SK-N-MC (cell line): ENCODE data around the gene STH.

ENCODE experiments used
- EZH2 ChIP-seq: fragments of 200-600 bp; sonication (generic); IDR thresholded peaks from one replicate; pipeline ENCODE4 v1.6.1; 2017; ENCODE audit warnings: antibody characterized with exemption
- FOXP2 ChIP-seq: optimal IDR thresholded peaks from 2 replicates; pipeline ENCODE3; 2011; ENCODE audit warnings: mild to moderate bottlenecking, moderate library complexity; ENCODE audit not compliant: insufficient read depth; ENCODE audit errors: extremely low read length, control extremely low read depth
- POLR2AphosphoS5 ChIP-seq: IDR thresholded peaks from 2 replicates; pipeline ENCODE4 v1.6.1; 2012; ENCODE audit warnings: mild to moderate bottlenecking, low read depth, low read length, borderline replicate concordance

DNA sequence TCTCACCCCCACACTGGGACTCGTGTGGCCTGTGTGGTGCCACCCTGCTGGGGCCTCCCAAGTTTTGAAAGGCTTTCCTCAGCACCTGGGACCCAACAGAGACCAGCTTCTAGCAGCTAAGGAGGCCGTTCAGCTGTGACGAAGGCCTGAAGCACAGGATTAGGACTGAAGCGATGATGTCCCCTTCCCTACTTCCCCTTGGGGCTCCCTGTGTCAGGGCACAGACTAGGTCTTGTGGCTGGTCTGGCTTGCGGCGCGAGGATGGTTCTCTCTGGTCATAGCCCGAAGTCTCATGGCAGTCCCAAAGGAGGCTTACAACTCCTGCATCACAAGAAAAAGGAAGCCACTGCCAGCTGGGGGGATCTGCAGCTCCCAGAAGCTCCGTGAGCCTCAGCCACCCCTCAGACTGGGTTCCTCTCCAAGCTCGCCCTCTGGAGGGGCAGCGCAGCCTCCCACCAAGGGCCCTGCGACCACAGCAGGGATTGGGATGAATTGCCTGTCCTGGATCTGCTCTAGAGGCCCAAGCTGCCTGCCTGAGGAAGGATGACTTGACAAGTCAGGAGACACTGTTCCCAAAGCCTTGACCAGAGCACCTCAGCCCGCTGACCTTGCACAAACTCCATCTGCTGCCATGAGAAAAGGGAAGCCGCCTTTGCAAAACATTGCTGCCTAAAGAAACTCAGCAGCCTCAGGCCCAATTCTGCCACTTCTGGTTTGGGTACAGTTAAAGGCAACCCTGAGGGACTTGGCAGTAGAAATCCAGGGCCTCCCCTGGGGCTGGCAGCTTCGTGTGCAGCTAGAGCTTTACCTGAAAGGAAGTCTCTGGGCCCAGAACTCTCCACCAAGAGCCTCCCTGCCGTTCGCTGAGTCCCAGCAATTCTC is 27.4 kb downstream of the STH start:
- no peak for TF ChIP-seq POLR2AphosphoS5
- TF ChIP-seq EZH2 = no peak
- TF ChIP-seq FOXP2 = no peak
